Osteocyte (in vitro differentiated cells): ENCODE results near the gene MANEAL. TPM values are rescaled to one million over a fixed set of nuclear protein-coding genes. Genes with fewer than 3 reads are reported as not detected.

ENCODE experiments used
- DNase-seq: peaks from one replicate; pipeline ENCODE4 v3.0.0; 2021; ENCODE audit warnings: mixed read lengths; ENCODE audit not compliant: unreplicated experiment; ENCODE audit errors: extremely low spot score
- H3K27ac Mint-ChIP-seq: one replicate; pipeline ENCODE4 v1.8.0; 2021; ENCODE audit warnings: mild to moderate bottlenecking, mixed read lengths; ENCODE audit not compliant: unreplicated experiment
- H3K27me3 Mint-ChIP-seq: one replicate; pipeline ENCODE4 v1.8.0; 2021; ENCODE audit warnings: mixed read lengths; ENCODE audit not compliant: unreplicated experiment
- H3K36me3 Mint-ChIP-seq: one replicate; pipeline ENCODE4 v1.8.0; 2021; ENCODE audit warnings: mixed read lengths; ENCODE audit not compliant: unreplicated experiment
- H3K4me1 Mint-ChIP-seq: one replicate; pipeline ENCODE4 v1.8.0; 2021; ENCODE audit warnings: mixed read lengths; ENCODE audit not compliant: unreplicated experiment
- H3K4me3 Mint-ChIP-seq: one replicate; pipeline ENCODE4 v1.8.0; 2021; ENCODE audit warnings: mild to moderate bottlenecking, moderate library complexity, mixed read lengths; ENCODE audit not compliant: unreplicated experiment
- H3K9me3 Mint-ChIP-seq: one replicate; pipeline ENCODE4 v1.8.0; 2021; ENCODE audit warnings: mixed read lengths; ENCODE audit not compliant: unreplicated experiment
- total RNA-seq: library from RNA; stranded (reverse); gene quantifications from 2 replicates; pipeline ENCODE4 v1.2.1, GENCODE V29; 2021
- TF ChIP-seq, protein P1 (sequence below): fragments of 200-600 bp; sonication (generic); IDR thresholded peaks from 2 replicates; pipeline ENCODE4 v1.5.0; 2021; ENCODE audit warnings: antibody characterized with exemption, mild to moderate bottlenecking, moderate library complexity

MANEAL gene
- total RNA-seq, 1 donor from 2014 or later, result 5.2 TPM

DNA sequence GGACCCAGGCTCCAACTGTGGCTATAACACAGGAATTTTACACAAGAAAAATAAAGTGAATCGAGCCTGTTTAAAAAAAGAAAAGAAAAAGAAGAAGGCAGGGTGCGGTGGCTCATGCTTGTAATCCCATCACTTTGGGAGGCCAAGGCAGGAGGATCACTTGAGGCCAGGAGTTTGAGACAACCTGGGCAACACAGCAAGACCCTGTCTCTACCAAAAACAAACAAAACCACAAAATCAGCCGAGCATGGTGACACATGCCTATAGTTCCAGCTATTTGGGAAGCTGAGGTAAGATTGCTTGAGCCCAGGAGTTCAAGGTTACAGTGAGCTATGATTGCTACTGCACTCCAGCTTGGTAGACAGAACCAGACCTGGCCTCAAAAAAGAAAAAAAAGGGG lies 48.0 kb downstream of the MANEAL start:
- TF ChIP-seq, protein P1, sequence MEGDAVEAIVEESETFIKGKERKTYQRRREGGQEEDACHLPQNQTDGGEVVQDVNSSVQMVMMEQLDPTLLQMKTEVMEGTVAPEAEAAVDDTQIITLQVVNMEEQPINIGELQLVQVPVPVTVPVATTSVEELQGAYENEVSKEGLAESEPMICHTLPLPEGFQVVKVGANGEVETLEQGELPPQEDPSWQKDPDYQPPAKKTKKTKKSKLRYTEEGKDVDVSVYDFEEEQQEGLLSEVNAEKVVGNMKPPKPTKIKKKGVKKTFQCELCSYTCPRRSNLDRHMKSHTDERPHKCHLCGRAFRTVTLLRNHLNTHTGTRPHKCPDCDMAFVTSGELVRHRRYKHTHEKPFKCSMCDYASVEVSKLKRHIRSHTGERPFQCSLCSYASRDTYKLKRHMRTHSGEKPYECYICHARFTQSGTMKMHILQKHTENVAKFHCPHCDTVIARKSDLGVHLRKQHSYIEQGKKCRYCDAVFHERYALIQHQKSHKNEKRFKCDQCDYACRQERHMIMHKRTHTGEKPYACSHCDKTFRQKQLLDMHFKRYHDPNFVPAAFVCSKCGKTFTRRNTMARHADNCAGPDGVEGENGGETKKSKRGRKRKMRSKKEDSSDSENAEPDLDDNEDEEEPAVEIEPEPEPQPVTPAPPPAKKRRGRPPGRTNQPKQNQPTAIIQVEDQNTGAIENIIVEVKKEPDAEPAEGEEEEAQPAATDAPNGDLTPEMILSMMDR, result no peak
- no peak for DNase-seq
- H3K9me3 Mint-ChIP-seq, result no peaks in the 10 kb centered on the region
- no peak overlapping the region for H3K27ac Mint-ChIP-seq
- H3K36me3 Mint-ChIP-seq, result peaks cover 25% of the 10 kb centered on the region
- H3K4me1 Mint-ChIP-seq, result peaks cover 3% of the 10 kb centered on the region
- no peak overlapping the region for H3K4me3 Mint-ChIP-seq
- no peaks in the 10 kb centered on the region for H3K27me3 Mint-ChIP-seq

DNA sequence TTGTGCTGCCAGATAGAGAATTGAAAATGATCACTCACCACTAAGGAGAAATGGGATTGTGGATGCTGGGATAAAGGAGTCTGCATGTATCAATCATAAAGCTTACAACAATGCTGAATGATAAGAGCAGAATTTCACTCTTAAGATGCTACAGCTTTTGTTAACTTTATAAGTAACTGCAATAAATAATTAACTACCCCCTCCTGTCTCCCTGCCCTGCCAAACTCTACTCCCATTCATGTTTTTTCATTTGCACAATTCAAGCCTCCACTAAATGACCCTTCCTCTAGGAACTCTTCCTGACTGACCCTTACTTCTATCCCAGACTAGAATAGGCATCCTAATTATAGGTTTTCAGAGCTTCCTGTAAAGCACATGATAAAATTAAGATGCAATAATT lies 50.9 kb downstream of the MANEAL start:
- H3K4me3 Mint-ChIP-seq, result no peak overlapping the region
- peaks cover 6% of the 10 kb centered on the region for H3K4me1 Mint-ChIP-seq
- H3K27ac Mint-ChIP-seq, result no peak overlapping the region
- TF ChIP-seq, protein P1, result no peak
- H3K27me3 Mint-ChIP-seq, result no peaks in the 10 kb centered on the region
- H3K9me3 Mint-ChIP-seq, result no peaks in the 10 kb centered on the region
- H3K36me3 Mint-ChIP-seq, result peaks cover 14% of the 10 kb centered on the region
- DNase-seq, result no peak

DNA sequence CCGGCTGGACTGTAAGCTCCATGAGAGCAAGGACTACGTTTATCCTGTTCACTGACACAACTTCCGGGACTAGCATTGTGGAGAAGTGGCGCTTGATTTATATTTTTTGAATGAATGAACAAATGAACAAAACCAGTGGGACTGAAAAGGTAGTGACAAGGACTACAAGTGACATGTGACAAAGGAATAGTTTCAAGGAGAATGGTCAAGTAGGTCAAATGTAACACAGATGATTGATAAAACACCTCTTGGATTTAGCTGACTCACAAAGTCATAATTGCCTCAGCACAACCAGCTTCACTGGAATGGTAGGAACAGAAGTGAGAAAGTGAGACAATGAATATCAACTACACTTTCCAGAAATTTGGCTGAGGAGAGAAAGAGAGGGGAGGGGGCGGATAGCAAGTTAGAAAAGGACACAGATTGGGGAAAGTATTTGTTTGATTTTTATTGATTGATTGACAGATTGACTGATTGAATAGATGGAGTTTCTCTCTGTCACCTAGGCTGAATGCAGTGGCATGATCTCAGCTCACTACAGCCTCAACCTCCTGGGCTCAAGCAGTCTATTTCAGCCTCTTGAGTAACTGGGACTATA lies 51.5 kb downstream of the MANEAL start:
- Mint-ChIP-seq H3K27ac (no peak overlapping the region), H3K27me3 (no peaks in the 10 kb centered on the region), H3K4me3 (no peak overlapping the region), H3K4me1 (peaks cover 6% of the 10 kb centered on the region), H3K9me3 (no peaks in the 10 kb centered on the region), H3K36me3 (peaks cover 12% of the 10 kb centered on the region)
- no peak for DNase-seq
- TF ChIP-seq, protein P1, result no peak

DNA sequence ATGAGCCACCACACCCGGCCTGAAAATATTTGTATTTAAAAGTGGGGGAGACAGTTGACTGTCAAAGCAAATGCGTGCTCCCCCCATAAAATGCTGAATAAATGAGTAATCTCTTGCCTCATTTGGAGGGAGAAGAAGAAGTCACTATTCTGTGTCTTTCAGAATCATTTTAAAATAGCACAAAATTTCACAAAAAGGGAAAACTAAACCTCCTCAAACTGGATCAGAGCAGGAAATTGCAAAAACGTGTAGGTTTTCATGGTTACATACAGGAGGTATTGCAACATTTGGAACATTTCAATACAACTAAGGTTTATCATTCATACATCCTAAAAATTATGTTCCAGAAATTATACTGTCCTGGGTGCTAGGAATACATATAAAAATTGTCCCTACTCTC lies 52.1 kb downstream of the MANEAL start:
- no peaks in the 10 kb centered on the region for H3K9me3 Mint-ChIP-seq
- H3K4me1 Mint-ChIP-seq, result peaks cover 6% of the 10 kb centered on the region
- TF ChIP-seq, protein P1, result no peak
- DNase-seq, result no peak
- H3K4me3 Mint-ChIP-seq, result no peak overlapping the region
- H3K27ac Mint-ChIP-seq, result no peak overlapping the region
- peaks cover 8% of the 10 kb centered on the region for H3K36me3 Mint-ChIP-seq
- H3K27me3 Mint-ChIP-seq, result no peaks in the 10 kb centered on the region

DNA sequence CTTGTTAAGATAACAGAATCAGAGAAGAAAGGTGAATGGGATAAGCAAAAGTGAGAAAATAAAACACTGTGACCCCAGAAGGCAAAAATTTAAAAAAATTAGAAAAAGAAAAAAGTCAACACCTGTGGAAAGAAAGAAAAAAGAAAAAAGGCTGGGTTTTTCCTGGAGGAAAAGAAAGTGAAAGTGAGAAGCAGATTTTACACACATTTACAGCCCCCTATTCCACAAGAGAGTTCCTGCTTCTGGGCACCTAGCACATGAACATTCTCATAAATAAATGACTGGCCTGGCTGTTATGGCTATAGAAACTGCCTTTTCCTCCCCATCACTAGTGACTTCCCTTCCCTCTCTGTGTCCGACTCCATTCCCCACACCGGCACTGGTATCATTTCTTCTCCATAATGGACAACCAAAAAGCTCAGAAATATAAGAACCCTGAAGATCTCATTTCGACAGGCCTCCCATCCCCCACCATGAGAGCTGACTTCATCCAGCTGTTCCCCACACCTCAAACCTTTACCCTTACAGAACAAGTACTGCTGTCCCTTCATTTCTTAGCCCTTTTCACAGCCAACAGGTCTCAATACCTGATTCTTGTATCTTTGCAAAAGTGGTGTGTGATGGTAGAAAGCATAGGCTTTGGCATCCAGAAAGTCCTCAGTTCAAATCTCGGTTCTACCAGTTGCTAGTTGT lies 53.1 kb downstream of the MANEAL start:
- Mint-ChIP-seq H3K4me3 (no peak overlapping the region), H3K4me1 (peaks cover 6% of the 10 kb centered on the region), H3K27me3 (no peaks in the 10 kb centered on the region), H3K9me3 (no peaks in the 10 kb centered on the region), H3K36me3 (peaks cover 6% of the 10 kb centered on the region), H3K27ac (peak overlapping the region; percentile 35)
- no peak for DNase-seq
- TF ChIP-seq, protein P1, result no peak
